HCEC 1CT (cell line): ENCODE results near the gene TEX101.
"Not testable (repeated sequence)": the region's sequence is repeated elsewhere in the genome, so short reads cannot be mapped to it uniquely, and the experiment has no call there.

Experiments
- DNase-seq: peaks from one replicate; pipeline ENCODE4 v3.0.0-alpha.2; 2017

Gene TEX101

DNA sequence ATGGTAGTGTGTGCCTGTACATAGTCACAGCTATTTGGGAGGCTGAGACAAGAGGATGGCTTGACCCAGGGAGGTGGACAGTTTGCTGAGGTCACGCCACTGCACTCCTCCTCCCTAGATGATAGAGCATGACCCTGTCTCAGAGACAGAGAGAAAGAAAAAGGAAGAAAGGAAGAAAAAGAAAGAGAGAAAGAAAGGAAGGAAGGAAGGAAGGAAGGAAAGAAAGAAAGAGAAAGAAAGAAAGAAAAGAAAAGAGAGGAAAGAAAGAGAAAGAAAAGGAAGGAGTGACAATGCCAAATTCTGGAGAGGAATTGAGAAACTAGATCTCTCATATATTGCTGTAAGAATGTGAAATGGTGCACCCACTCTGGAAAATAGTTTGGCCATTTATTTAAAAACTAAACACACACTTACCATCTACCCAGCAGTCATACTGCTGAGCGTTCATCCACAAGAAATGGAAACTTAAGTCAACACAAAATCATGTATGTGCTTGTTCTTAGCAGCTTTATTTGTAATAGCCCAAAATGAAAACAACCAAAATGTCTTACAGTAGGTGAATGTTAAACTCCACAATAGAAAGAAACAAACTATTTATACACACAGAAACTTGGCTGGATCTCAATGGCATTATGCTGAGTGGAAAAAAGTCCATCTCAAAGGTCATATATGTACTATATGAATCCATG is 7.5 kb downstream of the TEX101 start:
- DNase-seq = no peak

GRCh38 chr19:43422689-43423066 is 8.0 kb downstream of the TEX101 start:
- DNase-seq = no peak

DNA sequence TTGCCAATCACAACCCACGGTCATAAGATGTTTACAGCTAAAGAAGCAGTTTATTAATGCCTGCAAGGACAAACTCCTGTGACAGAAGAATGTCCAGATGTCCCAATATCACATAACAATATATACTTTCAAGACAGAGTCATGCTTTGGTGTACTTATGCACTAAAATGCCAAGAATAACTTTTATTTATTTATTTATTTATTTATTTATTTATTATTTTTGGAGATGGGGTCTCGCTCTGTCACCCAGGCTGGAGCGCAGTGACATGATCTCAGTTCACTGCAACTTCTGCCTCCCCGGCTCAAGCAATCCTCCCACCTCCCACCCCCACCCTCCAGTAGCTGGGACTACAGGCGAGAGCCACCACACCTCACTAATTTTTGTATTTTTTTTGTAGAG is 9.1 kb downstream of the TEX101 start:
- no peak for DNase-seq

GRCh38 chr19:43425567-43426392 is 11.1 kb downstream of the TEX101 start:
- DNase-seq = peak; percentile 35

GRCh38 chr19:43429395-43429794 is 14.7 kb downstream of the TEX101 start:
- DNase-seq = no peak

DNA sequence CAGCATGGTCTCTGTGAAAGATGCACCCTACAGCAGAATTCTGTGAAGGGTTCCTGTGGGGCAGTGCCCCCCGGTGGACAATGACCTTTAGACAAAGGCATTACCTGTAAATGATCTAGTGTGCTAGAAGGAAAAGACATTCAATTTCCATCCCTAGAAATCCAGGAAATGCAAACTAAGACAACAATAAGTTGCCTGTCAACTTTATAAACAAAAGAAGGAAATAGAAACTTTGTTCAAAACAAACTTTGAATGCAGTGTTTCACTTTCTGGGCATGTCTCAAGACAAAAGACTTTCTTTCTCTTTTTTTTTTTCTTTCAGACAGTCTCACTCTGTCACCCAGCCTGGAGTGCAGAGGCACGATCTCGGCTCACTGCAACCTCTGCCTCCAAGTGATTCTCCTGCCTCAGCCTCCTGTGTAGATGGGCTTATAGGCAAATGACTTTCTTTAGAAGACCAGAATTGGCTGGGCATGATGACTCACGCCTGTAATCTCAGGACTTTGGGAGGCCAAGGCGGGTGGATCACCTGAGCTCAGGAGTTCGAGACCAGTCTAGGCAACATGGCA is 15.5 kb downstream of the TEX101 start:
- no peak for DNase-seq

GRCh38 chr19:43430976-43431375 is 16.3 kb downstream of the TEX101 start:
- no peak for DNase-seq

- DNase-seq = no peak
These were observed 18.6 kb downstream of the TEX101 start for GRCh38 chr19:43433358-43433673.

DNA sequence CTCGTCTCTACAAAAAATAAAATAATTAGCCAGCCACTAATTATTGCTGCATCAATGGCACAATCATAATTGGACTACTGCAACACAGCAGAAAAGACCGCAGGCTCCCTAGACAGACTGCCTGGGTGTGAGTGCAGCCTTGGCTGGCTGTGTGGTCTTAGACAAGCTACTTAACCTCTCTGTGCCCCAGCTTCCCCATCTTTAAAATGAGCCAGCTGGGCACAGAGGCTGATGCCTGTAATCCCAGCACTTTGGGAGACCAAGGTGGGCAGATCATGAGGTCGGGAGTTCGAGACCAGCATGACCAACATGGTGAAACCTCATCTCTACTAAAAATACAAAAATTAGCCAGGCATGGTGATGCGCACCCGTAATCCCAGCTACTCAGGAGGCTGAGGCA is 19.0 kb downstream of the TEX101 start:
- no peak for DNase-seq

DNA sequence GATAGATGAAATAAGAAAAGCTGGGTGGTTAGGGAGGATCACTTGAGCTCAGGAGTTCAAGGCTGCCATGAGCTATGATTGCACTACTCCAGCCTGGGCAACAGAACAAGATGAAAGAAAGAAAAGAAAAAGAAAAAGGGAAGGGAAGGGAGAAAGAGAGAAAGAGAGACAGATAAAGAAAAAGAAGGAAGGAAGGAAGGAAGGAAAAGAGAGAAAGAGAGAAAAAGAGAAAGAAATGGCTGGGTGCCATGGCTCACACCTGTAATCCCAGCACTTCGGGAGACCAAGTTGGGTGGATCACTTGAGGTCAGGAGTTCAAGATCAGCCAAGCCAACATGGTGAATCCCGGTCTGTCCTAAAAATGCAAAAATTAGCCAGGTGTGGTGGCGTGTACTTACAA is 21.1 kb downstream of the TEX101 start:
- DNase-seq = no peak

GRCh38 chr19:43437284-43437683 is 22.6 kb downstream of the TEX101 start:
- not testable (repeated sequence) for DNase-seq

DNA sequence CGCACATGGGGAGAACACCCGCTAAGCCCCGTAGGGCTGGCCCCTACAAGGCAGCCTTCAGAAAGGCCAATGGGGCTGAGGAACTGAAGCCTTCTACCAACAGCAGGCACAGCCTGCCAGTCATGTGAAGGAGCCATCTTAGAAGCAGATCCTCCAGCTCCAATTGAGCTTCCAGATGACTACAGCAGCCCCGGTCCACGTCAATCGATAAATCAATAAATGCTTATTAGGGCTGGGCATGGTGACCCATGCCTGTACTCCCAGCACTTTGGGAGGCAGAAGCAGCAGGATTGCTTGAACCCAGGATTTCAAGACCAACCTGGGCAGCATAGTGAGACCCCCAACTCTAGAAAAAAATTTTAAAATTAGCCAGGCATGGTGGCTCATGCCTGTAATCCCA is 23.0 kb downstream of the TEX101 start:
- DNase-seq = no peak

GRCh38 chr19:43438291-43439031 is 23.8 kb downstream of the TEX101 start:
- peak; percentile 81 for DNase-seq

DNA sequence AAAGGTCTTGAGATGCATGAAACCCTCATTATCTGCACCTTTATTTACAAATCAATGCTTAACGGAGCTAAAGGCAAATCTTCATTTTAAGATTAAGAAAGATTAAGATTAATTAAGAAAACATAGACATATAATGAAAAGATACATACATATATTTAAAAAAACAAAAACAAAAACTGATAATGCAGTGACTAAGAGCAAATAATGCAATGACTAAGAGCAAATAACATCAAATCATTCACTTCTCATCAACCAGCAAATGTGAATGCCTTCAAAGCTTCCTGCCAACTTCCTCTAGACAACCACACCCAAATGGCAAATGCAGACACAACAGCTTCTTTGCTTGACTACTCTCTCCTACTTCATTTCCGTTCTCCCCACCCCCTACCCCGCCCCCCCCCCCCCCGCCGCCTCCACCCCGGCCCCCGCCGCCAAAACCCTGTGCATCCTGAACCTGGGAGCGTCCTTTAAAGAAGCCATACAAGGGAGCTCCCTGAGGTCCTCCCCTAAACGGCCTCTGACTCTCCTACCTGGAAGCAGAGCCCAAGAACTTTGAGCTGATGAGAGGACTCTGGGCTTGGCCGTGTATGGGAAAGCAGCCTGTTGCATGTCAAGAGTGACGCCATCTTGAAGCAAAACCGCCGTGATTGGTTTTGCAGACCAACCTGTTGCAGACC is 24.5 kb downstream of the TEX101 start:
- DNase-seq = peak; percentile 60

GRCh38 chr19:43439709-43440063 is 25.0 kb downstream of the TEX101 start:
- DNase-seq = no peak

DNA sequence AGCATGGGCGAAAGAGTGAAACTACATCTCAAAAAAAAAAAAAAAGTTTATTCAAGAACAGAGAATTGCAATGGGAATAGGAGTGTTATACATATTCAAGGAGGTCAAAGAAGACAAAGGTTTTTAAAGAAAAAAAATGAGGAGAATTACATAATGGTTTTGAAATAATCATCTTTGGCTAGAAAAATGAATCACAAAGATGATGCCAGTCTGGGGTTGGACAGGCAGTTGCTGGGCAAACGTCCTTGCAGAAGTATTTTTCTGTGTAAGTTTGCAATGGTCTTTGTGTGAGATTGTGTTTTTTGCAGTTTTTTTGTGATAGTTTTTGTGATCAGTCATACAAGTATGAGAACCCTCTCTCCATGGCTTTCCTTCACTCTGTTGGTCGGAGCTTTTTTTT is 27.0 kb downstream of the TEX101 start:
- no peak for DNase-seq

- not testable (repeated sequence) for DNase-seq
These were observed 29.4 kb downstream of the TEX101 start for GRCh38 chr19:43444091-43444490.

- no peak for DNase-seq
These were observed 30.0 kb downstream of the TEX101 start for GRCh38 chr19:43444531-43445287.

GRCh38 chr19:43445426-43445825 is 30.7 kb downstream of the TEX101 start:
- DNase-seq = no peak

- peak; percentile 54 for DNase-seq
These were observed 32.2 kb downstream of the TEX101 start for GRCh38 chr19:43446746-43447489.

GRCh38 chr19:43447655-43448054 is 33.0 kb downstream of the TEX101 start:
- DNase-seq = no peak
